Tibial nerve (tissue), 4 donors: ENCODE measurements around the gene HIBADH. TPM values are rescaled to one million over a fixed set of nuclear protein-coding genes. Genes with fewer than 3 reads are reported as not detected.
"Not testable (repeated sequence)": the region's sequence is repeated elsewhere in the genome, so short reads cannot be mapped to it uniquely, and the experiment has no call there.

Source experiments
- DNase-seq, 2 donors: peaks; one replicate each; pipeline ENCODE4 v3.0.0-alpha.2; 2019; ENCODE audit warnings: low spot score in 2 of 2
- H3K27ac ChIP-seq, 4 donors: fragments of 200-600 bp; sonication (generic) in 3 of 4; one replicate each; pipeline ENCODE4 v1.5.1; 2017 to 2019; ENCODE audit warnings: mild to moderate bottlenecking in 1 of 4
- H3K27me3 ChIP-seq, 2 donors: fragments of 200-600 bp; sonication (generic) in 1 of 2; one replicate each; pipeline versions ENCODE4 v1.5.1 to v1.6.0; 2017 to 2019
- H3K36me3 ChIP-seq, 3 donors: fragments of 200-600 bp; sonication (generic); one replicate each; pipeline ENCODE4 v1.5.1; 2018 to 2019
- H3K4me1 ChIP-seq, 4 donors: fragments of 200-600 bp; sonication (generic) in 3 of 4; one replicate each; pipeline ENCODE4 v1.5.1; 2017 to 2019
- H3K4me3 ChIP-seq, 4 donors: fragments of 200-600 bp; sonication (generic) in 3 of 4; one replicate each; pipeline ENCODE4 v1.5.1; 2017 to 2019; ENCODE audit warnings: mild to moderate bottlenecking in 1 of 4, moderate library complexity in 1 of 4
- H3K9me3 ChIP-seq, 4 donors: fragments of 200-600 bp; sonication (generic) in 3 of 4; one replicate each; pipeline ENCODE4 v1.5.1; 2017 to 2019
- CTCF ChIP-seq, 5 experiments: fragments of 200-600 bp in 3 of 5; fragments of 450-650 bp in 2 of 5; sonication (generic) in 3 of 5; IDR thresholded peaks; one replicate each; pipeline ENCODE4 v1.5.1; 2016 to 2019; ENCODE audit warnings: antibody characterized with exemption in 5 of 5, mild to moderate bottlenecking in 3 of 5, moderate library complexity in 2 of 5
- EP300 ChIP-seq, 2 donors: sonication (generic); formaldehyde crosslinking; IDR thresholded peaks; one replicate each; pipeline ENCODE4 v1.6.1; 2017; ENCODE audit warnings: antibody characterized with exemption in 2 of 2, mild to moderate bottlenecking in 1 of 2
- POLR2A ChIP-seq, 2 donors: fragments of 450-650 bp; IDR thresholded peaks; one replicate each; pipeline ENCODE4 v1.6.1; 2017; ENCODE audit warnings: antibody characterized with exemption in 2 of 2, mild to moderate bottlenecking in 2 of 2, moderate library complexity in 2 of 2
- WGBS, 2 donors: methylation state at CpG; one replicate each; pipeline ENCODE4 v1.1.5; 2018; 5-methylcytosine and 5-hydroxymethylcytosine counted together
- total RNA-seq, 4 donors: library from RNA; depleted of rRNA; stranded (reverse); fragments of >200 nt; gene quantifications; one replicate each; pipeline ENCODE4 v1.1.0, GENCODE V29; 2016

Gene HIBADH
- total RNA-seq, 4 donors from 2014 or later: 36.6 to 44.0 (median 41.7) TPM

GRCh38 chr7:27514861-27515260, 147.8 kb downstream of the HIBADH start:
- TF ChIP-seq CTCF (IDR thresholded peaks at IDR 0.05): no peak
- TF ChIP-seq POLR2A (IDR thresholded peaks at IDR 0.05): no peak
- TF ChIP-seq EP300 (IDR thresholded peaks at IDR 0.05): no peak
- DNase-seq: no peak
- H3K4me1 ChIP-seq: no peaks in the 10 kb centered on the region
- 70 to 76% methylated on average over 5 of the region's 5 CpGs for WGBS, 2 donors
- no peak overlapping the region for H3K27ac ChIP-seq
- no peaks in the 10 kb centered on the region for H3K27me3 ChIP-seq
- no peaks in the 10 kb centered on the region for H3K9me3 ChIP-seq
- H3K4me3 ChIP-seq: no peak overlapping the region
- peaks cover 0 to 7% (median 0%) of the 10 kb centered on the region in 3 donors for H3K36me3 ChIP-seq

GRCh38 chr7:27513885-27514284, 148.8 kb downstream of the HIBADH start:
- H3K4me3 ChIP-seq: no peak overlapping the region
- no peaks in the 10 kb centered on the region for H3K27me3 ChIP-seq
- no peak overlapping the region for H3K27ac ChIP-seq
- H3K36me3 ChIP-seq: peaks cover 0 to 7% (median 0%) of the 10 kb centered on the region in 3 donors
- H3K4me1 ChIP-seq: no peaks in the 10 kb centered on the region
- no peak for TF ChIP-seq EP300 (IDR thresholded peaks at IDR 0.05)
- no peak for TF ChIP-seq POLR2A (IDR thresholded peaks at IDR 0.05)
- TF ChIP-seq CTCF (IDR thresholded peaks at IDR 0.05): no peak
- 75 to 82% methylated on average over 1 of the region's 1 CpG for WGBS, 2 donors
- DNase-seq: no peak
- no peaks in the 10 kb centered on the region for H3K9me3 ChIP-seq

- not testable (repeated sequence) for DNase-seq, H3K4me1 ChIP-seq, H3K9me3 ChIP-seq, H3K4me3 ChIP-seq, H3K27me3 ChIP-seq, H3K36me3 ChIP-seq, H3K27ac ChIP-seq
- WGBS, 2 donors: 100% methylated on average over 1 of the region's 1 CpG
These were observed 151.3 kb downstream of the HIBADH start for GRCh38 chr7:27511370-27511769.

GRCh38 chr7:27510541-27510940, 152.1 kb downstream of the HIBADH start:
- H3K9me3 ChIP-seq: peaks cover 0 to 8% (median 0%) of the 10 kb centered on the region in 4 donors
- H3K36me3 ChIP-seq: peaks cover 0 to 7% (median 0%) of the 10 kb centered on the region in 3 donors
- H3K27me3 ChIP-seq: no peaks in the 10 kb centered on the region
- H3K27ac ChIP-seq: no peak overlapping the region
- DNase-seq: no peak
- TF ChIP-seq POLR2A (IDR thresholded peaks at IDR 0.05) (no peak), CTCF (IDR thresholded peaks at IDR 0.05) (no peak), EP300 (IDR thresholded peaks at IDR 0.05) (no peak)
- H3K4me1 ChIP-seq: no peaks in the 10 kb centered on the region
- H3K4me3 ChIP-seq: no peak overlapping the region
- 66 to 71% methylated on average over 2 of the region's 2 CpGs for WGBS, 2 donors

GRCh38 chr7:27501879-27502278, 160.8 kb downstream of the HIBADH start:
- H3K4me1 ChIP-seq, H3K27ac ChIP-seq, DNase-seq, H3K9me3 ChIP-seq, H3K4me3 ChIP-seq, H3K36me3 ChIP-seq, H3K27me3 ChIP-seq: not testable (repeated sequence)
- WGBS, 2 donors: 91% methylated on average over 2 of the region's 2 CpGs

GRCh38 chr7:27501001-27501400, 161.7 kb downstream of the HIBADH start:
- 87 to 90% methylated on average over 6 of the region's 6 CpGs for WGBS, 2 donors
- H3K27me3 ChIP-seq: no peaks in the 10 kb centered on the region
- no peak for DNase-seq

More at GRCh38 chr7:27501001-27501400, 161.7 kb downstream of the HIBADH start:
- no peak for TF ChIP-seq EP300 (IDR thresholded peaks at IDR 0.05)
- no peak for TF ChIP-seq CTCF (IDR thresholded peaks at IDR 0.05)
- TF ChIP-seq POLR2A (IDR thresholded peaks at IDR 0.05): no peak
- Histone ChIP-seq H3K27ac (no peak overlapping the region), H3K4me3 (no peak overlapping the region), H3K9me3 (no peaks in the 10 kb centered on the region), H3K4me1 (no peaks in the 10 kb centered on the region), H3K36me3 (no peaks in the 10 kb centered on the region)
